Measurements from ENCODE around the gene GHRL.

DNA sequence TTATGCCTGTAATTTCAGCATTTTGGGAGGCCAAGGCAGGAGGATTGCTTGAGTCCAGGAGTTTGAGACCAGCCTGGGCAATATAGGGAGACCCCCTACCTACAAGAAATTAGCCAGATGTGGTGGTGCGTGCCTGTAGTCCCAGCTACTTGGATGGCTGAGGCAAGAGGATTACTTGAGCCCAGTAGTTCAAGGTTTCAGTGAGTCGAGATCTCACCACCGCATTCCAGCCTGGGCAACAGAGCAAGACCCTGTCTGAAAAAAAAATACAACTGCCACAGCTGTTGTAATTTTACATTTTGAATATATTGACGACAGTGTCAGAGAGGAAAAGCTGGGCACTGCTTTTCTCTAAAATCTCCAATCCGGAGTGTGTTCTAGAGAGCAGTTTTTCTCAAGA lies 23.3 kb downstream of the GHRL start:
- no peak for TF ChIP-seq POLR2AphosphoS5 (IDR thresholded peaks at IDR 0.05)
- TF ChIP-seq, protein P1, sequence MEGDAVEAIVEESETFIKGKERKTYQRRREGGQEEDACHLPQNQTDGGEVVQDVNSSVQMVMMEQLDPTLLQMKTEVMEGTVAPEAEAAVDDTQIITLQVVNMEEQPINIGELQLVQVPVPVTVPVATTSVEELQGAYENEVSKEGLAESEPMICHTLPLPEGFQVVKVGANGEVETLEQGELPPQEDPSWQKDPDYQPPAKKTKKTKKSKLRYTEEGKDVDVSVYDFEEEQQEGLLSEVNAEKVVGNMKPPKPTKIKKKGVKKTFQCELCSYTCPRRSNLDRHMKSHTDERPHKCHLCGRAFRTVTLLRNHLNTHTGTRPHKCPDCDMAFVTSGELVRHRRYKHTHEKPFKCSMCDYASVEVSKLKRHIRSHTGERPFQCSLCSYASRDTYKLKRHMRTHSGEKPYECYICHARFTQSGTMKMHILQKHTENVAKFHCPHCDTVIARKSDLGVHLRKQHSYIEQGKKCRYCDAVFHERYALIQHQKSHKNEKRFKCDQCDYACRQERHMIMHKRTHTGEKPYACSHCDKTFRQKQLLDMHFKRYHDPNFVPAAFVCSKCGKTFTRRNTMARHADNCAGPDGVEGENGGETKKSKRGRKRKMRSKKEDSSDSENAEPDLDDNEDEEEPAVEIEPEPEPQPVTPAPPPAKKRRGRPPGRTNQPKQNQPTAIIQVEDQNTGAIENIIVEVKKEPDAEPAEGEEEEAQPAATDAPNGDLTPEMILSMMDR (IDR thresholded peaks at IDR 0.05): no peak
